OCI-LY1 (cell line): ENCODE results near the gene TESK2.

Experiments
- CTCF ChIP-seq: fragments of 200-600 bp; sonication (generic), shearing (Covaris generic); IDR thresholded peaks from 2 replicates; pipeline ENCODE4 v1.5.1; 2017; ENCODE audit warnings: mild to moderate bottlenecking, antibody characterized with exemption, low read length, moderate library complexity, mixed read lengths
- EZH2 ChIP-seq: fragments of 200-600 bp; sonication (generic), shearing (Covaris generic); IDR thresholded peaks from 2 replicates; pipeline ENCODE4 v1.8.0; 2017; ENCODE audit warnings: borderline replicate concordance, mixed run types, mild to moderate bottlenecking, antibody characterized with exemption, low read length, moderate library complexity, mixed read lengths

GRCh38 chr1:45510036-45510971, 19.3 kb upstream of the TESK2 start:
- TF ChIP-seq CTCF (no peak), EZH2 (no peak)
